GM21526 (cell line): Measurements from ENCODE around the gene RETREG1.

Experiments used
- ATAC-seq: cut with Tn5 transposase; IDR thresholded peaks from one replicate; pipeline ENCODE4 v1.9.1; 2021; ENCODE audit warnings: moderate library complexity; ENCODE audit not compliant: unreplicated experiment, low FRiP score

Gene RETREG1

DNA sequence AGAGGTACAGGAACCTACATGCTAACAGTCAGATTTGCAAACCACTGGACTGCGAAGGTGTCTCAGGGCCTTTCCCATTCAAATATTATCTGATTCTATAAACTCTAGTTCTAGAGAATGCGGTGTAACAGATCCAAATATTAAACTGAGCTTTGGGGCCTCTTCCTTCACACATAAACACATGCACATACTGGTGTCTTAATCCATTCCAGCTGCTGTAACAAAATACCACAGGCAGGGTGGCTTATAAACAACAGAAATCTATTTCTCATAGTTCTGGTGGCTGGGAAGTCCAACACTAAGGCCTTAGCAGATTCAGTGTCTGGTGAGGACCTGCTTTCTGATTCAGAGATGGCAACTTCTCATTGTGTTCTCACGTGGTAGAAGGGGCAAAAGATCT is 30.2 kb downstream of the RETREG1 start:
- ATAC-seq = no peak

- no peak for ATAC-seq
These were observed 31.6 kb downstream of the RETREG1 start for GRCh38 chr5:16585041-16585667.

- ATAC-seq = no peak
These were observed 34.7 kb downstream of the RETREG1 start for GRCh38 chr5:16582081-16582480.

DNA sequence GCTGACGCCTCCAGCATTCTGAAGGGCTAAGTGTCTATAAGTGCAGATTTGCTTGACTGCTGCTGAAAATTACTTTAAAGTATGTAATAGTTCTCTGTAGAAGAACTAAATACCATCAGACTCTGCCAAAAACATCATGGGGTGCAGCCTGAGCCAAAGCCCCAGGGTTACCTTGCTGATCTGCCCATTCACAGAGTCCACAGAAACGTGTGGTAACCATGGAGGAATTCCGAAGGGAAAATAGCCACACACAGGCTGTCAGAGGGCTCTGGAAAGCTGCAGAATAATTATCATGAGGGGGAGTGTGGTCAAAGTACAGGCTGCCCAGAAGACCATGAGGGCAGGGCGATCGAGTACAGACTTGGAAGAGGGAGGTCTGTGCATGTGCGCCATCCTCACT is 36.4 kb downstream of the RETREG1 start:
- no peak for ATAC-seq

DNA sequence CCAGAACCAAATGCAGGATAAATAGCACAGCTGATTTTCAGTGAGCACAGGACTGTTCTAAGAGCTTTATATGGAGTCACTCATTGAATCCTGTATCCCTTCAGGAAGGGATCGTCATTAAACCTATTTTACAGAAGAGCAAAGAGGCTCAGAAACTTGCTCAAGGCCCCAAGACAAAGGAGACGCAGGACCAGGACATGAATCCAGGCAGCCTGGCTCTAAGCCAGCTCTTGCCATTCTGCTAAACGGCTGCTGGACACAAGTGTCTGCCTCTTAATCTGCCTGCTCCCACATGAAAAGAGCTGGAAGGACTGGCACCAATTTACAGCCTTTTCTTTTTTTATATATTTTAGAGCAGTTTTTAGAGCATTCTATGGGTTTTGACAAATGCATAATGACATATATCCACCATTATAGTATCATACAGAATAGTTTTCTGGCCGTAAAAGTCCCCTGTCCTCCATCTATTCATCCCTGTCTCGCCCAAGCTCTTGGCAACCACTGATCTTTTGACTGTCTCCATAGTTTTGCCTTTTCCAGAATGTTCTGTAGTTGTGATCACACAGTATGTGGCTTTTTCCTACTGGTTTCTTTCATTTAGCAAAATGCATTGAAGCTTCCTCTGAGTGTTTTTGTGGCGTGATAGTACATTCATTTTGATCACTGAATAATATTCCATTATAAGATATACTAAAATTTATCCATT is 37.5 kb downstream of the RETREG1 start:
- no peak for ATAC-seq

- no peak for ATAC-seq
These were observed 38.3 kb downstream of the RETREG1 start for GRCh38 chr5:16578474-16578883.

DNA sequence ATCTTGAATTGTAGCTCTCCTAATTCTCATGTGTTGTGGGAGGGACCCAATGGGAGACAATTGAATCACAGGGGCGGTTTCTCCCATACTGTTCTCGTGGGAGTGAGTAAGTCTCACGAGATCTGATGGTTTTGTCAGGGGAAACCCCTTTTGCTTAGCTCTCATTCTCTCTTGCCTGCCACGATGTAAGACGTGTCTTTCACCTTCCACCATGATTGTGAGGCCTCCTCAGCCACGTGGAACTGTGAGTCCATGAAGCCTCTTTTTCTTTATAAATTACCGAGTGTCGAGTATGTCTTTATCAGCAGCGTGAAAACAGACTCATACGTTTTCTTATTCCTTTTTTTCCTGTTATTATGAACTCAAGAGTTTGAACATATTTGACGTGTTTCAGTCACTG is 39.1 kb downstream of the RETREG1 start:
- ATAC-seq = no peak

GRCh38 chr5:16574789-16575721 is 41.7 kb downstream of the RETREG1 start:
- ATAC-seq = no peak

DNA sequence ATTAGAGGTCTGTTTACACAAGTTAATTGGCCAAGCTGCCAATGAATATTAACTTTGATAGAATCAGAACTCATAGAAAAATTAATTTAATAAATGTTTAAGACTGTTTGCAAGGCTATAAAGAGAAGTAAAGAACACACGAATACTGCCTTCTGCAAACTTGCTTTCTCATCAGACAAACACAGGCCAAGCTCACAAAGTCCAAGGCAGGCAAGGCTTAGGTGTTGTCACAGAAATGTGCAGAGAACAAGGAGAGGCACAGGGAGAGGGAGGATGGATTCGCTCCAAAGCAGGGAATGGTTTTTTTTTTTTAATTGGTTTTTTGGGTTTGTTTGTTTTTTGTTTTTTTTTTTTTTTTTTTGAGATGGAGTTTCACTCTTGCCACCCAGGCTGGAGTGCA is 43.4 kb downstream of the RETREG1 start:
- no peak for ATAC-seq

DNA sequence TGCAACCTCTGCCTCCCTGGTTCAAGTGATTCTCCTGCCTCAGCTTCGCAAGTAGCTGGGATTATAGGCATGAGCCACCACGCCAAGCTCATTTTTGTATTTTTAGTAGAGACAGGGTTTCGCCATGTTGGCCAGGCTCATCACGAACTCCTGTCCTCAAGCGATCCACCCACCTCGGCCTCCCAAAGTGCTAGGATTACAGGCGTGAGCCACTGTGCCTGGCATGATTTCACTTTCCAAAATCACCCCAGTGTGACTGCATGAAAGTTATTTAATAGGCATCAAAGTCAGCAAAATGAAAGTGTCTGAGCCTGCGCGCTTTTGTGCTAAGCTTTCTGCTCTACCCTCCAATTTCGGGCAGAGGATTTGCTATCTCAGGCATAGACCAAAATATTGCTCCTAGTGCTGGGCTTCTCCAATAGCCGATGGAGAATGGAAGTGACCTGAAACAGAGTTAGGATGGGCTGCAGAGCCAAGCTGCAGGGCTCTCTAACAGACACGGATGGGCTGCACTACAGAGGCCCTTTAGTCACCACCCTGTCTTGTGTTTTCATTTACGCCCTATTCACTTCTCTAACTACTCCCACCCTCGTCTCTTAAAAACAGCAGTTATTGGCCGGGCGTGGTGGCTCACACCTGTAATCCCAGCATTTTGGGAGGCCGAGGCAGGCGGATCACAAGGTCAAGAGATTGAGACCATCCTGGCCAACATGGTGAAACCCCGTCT is 44.3 kb downstream of the RETREG1 start:
- ATAC-seq = no peak

DNA sequence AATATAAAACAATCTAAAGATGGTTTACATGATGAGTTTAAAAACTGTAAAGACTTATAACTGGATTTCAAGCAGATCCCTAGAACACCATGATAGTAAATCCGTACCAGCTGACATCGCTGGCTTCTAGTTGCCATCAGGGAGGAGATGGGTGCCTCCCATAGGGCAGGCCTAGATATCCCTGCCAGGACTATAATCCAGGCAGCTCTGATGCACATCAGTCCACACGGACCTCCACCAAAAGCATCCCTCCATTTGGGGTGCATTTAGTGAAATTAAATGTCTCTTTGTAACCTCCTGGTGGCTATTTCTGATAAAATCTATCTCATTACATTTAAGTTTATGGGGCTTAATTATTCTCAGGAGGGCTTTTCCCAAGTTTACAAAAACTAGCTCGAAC is 45.8 kb downstream of the RETREG1 start:
- no peak for ATAC-seq

DNA sequence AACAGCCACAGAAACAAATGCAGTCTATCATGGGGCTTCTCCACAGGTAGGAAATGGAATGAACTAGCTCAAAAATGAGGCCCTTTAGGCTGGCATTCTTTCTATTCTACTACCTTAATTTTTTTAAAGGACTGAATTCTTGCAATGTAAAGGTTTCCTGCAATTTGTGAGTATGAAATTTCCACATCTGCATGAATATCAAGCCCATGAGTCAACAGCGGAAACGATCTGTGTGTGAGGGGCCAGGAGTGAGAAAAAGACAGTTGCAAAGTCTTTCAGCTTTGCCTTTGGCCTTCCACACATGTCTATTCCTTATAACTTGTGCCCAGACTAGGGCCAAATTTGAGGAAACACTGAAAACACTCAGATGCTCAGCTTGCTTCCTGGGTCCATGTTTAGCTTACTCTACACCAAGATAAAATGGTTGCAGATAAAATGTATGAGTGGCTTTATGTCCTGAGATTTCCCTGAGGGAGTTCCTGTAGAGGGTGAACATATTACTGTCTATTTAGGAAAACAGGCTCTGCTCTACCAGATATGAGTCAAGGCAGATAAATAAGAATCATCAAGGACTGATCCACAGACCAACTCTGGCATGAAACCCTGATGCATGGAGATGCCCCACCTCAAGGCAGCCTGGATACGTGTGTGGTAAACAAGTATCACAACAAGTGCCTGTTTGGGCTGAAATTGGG is 46.5 kb downstream of the RETREG1 start:
- no peak for ATAC-seq

DNA sequence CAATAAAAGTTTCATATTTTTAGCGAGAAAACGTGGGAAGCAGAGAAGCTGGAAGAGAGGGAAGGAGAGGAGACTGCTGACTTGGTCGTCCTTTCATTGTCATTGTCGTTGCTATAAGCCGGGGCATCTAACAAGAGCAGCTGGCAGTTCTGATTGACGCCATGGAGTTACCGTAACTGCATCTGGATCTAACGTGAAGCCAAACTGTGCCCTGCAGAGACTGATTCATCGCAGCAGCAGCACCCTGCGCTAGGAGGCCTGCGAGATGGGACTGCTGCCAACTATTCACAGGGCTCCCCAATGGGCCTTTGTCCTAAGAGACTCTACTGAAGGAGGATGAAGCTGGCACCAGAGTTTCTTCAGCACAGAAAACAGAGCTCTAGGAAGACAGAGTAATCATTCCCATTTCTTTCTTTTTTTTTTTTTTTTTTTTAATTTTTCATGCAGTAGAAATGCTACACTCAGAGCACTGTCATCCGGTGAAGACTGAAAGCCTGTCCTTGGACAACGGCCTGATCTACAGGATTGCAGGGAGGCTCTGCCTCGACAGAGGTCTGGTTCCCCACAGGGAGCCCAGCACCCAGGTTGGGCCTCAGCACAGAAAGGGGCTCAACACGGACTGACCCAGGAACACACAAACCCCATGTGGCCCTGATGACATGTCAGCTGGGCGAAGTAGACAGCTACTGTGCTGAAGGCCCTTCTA is 47.8 kb downstream of the RETREG1 start:
- ATAC-seq = no peak

- ATAC-seq = no peak
These were observed 49.4 kb downstream of the RETREG1 start for GRCh38 chr5:16567365-16567764.

DNA sequence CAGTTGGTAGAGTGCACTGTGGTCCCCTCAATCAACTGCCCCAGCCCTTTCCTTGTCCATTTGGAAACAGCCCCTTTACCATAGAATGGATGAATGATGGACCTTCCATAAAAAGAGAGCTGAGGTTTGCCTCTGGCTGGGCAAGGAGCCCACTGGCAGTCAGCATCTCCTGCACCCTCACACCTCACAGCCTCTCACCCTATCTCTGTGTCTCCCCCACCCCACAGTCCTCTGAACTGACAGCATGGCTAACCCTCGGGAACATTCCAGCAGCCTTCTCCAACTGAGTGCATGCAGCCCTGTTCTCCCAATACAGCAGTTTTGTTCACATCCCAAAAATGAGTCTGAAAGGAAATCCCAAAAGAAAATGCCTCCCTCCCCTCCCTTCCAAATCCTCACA is 51.7 kb downstream of the RETREG1 start:
- ATAC-seq = no peak

DNA sequence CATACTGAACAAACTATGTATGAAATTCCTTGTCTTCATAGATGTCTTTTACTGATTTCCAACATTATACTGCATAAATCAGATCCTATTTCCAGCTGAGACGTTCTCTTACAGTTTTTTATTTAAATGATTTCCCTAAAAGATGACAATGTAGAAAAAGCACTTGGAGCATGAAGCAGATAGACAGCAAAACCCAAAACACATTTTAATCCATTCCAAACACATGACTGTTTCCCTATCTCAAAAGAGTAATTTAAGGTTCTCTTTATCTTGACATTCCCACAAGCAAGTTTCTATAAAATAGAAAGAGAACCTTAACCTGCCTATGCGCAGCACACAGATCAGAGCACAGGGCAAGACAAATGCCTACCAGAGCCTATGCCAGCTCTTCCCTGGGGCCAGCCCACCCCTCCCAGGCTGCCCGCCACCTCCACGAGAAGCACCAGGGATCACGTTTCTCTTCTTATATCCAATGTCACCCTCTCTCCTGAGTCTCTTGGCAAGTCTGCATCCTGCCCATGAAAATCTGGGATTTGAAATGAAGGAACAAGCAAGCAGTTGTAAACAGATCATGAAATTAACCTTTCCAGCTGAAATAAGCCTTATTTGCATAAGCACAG is 52.4 kb downstream of the RETREG1 start:
- ATAC-seq = no peak

DNA sequence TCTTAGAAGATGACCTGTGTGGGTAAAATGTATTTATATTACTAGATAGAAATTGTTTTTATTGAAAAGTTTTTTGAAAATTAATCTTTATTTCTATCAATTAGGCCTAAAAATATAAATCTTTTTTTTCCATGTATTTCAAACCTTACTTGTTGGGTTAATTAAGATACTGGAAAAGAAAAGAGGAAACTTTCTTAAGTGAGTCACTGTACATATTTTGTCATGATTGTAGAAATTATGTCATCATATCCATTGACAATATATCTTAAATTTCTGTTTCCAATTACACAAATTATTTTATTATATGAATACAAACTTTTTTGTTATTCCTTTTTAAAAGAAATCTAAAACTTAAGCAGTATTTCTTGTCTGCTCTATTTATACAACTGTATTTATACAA is 53.1 kb downstream of the RETREG1 start:
- ATAC-seq = no peak

DNA sequence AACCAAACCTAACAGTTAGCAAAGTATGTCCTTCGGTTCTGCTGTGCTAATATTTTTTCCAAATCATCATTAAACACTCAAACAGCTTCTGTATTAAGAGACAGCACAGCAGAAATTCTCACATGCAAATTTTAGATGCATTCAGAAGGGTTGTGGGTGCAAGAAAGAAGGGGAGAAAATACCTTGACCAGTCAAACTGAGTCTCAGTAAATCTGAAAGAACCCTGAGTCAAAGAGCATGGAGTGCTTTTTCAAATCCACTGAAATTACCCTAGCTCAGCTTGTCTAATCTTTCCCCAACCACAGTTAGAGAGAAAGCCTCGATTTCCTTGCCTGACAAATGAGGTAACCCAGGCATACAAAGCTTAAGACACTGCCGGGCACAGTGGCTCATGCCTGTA is 55.1 kb downstream of the RETREG1 start:
- no peak for ATAC-seq

DNA sequence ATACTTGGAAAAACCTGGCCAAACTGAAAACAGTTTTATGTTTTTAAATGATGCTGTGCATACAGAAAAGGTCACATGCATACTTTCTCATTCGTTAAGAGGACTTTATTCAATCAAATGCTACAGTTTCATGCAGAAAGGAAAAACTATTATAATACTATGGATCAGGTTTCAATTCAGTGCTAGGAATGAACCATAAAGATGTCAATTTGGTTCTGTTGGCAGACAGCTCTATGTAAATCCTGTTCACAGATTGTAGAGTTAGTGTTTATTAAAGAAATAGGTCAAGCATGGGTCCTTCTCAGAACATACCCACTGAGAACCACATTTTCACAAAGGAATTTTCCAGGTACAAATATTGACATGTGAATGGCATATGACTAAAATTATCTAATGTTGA is 57.1 kb downstream of the RETREG1 start:
- no peak for ATAC-seq
